ENCODE measurements around the gene AK9. TPM values are rescaled to one million over a fixed set of nuclear protein-coding genes. Genes with fewer than 3 reads are reported as not detected.

AK9 gene
- total and polyA plus RNA-seq, 9 of the 15 experiments (the other 6 are each of a cell fraction or from before 2014, with no cell fraction given), result 0.59 to 1.9 (median 1.2) TPM

- FAIRE-seq (no peak), ATAC-seq (no peak), DNase-seq (ENCODE audit: extremely low read depth in 1 of 4, low spot score in 3 of 4) (no peak)
- BruUV-seq (replicated peaks), result no TSS peak
- in situ Hi-C loops (cut with MboI) (no loop called here), intact Hi-C loops (cut with micrococcal nuclease) (no loop called here)
- WGBS (ENCODE audit: insufficient coverage, low coverage, missing lambda C conversion rate), result 0% methylated on average over 2 of the region's 2 CpGs
- TF ChIP-seq ZNF740 (CRISPR knock-in tag; IDR thresholded peaks at IDR 0.05) (no peak), ZNF740 (tag; IDR thresholded peaks at IDR 0.05) (no peak), TBL1XR1 (IDR thresholded peaks at IDR 0.05; ENCODE audit: low read length in 2 of 2) (no peak), FOS (IDR thresholded peaks at IDR 0.05; ENCODE audit: extremely low read depth, insufficient read length) (no peak), ZNF707 (CRISPR knock-in tag; conservative IDR thresholded peaks at IDR 0.05) (no peak), CAMTA2 (CRISPR knock-in tag; conservative IDR thresholded peaks at IDR 0.05) (no peak), MYC (IDR thresholded peaks at IDR 0.05; ENCODE audit: low read depth, low read length) (no peak), MYC (CRISPR knock-in tag; IDR thresholded peaks at IDR 0.05; ENCODE audit: borderline replicate concordance, low read depth) (no peak)
- no peaks in the 10 kb centered on the region for H3K36me3 ChIP-seq (ENCODE audit: control insufficient read depth, insufficient read depth, low read length)
- H3K9me3 ChIP-seq (replicated peaks; ENCODE audit: control insufficient read depth, insufficient read depth, low read depth, low read length), result no peaks in the 10 kb centered on the region
- no peak overlapping the region for H3K4me3 ChIP-seq
- H3K27me3 ChIP-seq (ENCODE audit: control insufficient read depth in 2 of 2, insufficient read depth in 2 of 2, low read length in 2 of 2), result peaks cover 0 to 5% of the 10 kb centered on the region in 2 experiments; a peak in 1 of 5 replicates
- CTCF ChIA-PET (ENCODE audit: low intra/inter-chr PET ratio), result no interaction called here
- no peak overlapping the region for H3K27ac ChIP-seq (ENCODE audit: extremely low read depth, low read depth, low read length)
- no peak overlapping the region for H3K4me2 ChIP-seq (ENCODE audit: insufficient read depth, low read length)
- no peaks in the 10 kb centered on the region for H3K79me2 ChIP-seq (ENCODE audit: control insufficient read depth, insufficient read depth, low read length)
- H4K20me1 ChIP-seq (replicated peaks; ENCODE audit: control insufficient read depth, insufficient read depth, low read length), result no peaks in the 10 kb centered on the region
- H3K9me1 ChIP-seq (ENCODE audit: control insufficient read depth, insufficient read depth, low read length), result no peaks in the 10 kb centered on the region
- no peak overlapping the region for H2AFZ ChIP-seq (ENCODE audit: low read depth, low read length)
- no peak overlapping the region for H3K9ac ChIP-seq (ENCODE audit: insufficient read depth in 1 of 2, low read depth in 2 of 2, low read length in 2 of 2)
- POLR2A ChIA-PET, result no interaction called here
- no peaks in the 10 kb centered on the region for H3K4me1 ChIP-seq (replicated peaks in 1 of 2; ENCODE audit: control insufficient read depth in 2 of 2, insufficient read depth in 2 of 2, low read length in 2 of 2)
Measured at GRCh38 chr6:109610590-109610989, 80.4 kb downstream of the AK9 start.

Measured in K562 (cell line).